ENCODE data around the gene CCDC110.

CCDC110 gene

DNA sequence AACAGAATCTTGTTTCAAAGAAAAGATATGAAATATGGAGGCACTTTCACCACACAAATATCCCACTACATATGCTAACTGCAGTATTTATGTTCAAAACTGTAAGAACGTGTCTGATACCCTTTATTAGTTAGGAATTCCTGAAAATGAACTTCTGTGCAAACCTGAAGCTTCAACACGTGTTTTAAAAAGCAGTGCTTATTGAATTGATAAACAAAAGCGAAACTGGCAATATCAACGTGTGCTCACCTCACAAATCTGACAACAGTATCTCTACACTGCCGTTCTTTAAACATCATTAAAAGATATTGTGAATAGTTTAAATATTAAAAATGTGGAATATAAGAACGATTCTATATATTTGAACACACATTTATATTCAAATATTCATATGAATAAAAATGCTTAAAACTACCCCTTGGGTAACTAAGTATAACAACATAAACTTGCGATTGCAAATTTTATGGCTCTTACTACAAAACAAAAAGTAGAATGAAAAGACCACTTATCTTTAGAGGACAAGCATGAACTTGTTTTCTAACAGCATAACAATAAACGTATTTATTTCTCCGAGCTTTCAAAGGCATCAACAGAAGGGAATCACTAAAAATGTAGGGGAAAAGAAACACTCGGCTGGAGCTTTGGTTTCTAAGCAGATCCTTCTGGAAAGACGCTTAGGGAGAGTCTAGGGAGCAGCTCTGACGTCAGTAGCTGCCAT lies 76.1 kb downstream of the CCDC110 start, which contains the start of gene LRP2BP:
LRP2BP (minus strand) TSS at position 687 of the 718 bp plus-strand sequence. CDS start 17,738 bp downstream, outside the sequence.
- Histone ChIP-seq H3K27ac (peak within 1 kb of the TSS; percentile 100), H3K4me3 (peak within 1 kb of the TSS; percentile 94)
- no peak for DNase-seq (ENCODE audit: low spot score)
- no peak for TF ChIP-seq CTCF (IDR thresholded peaks at IDR 0.05)

Measured in coronary artery (tissue), 2 donors.